Ascending aorta (tissue), 2 donors: Measurements from ENCODE around the gene TACR2. TPM values are rescaled to one million over a fixed set of nuclear protein-coding genes. Genes with fewer than 3 reads are reported as not detected.

Experiments used
- DNase-seq, 2 donors: peaks; one replicate each; pipeline ENCODE4 v3.0.0-alpha.2; 2019; ENCODE audit warnings: low spot score in 2 of 2
- H3K27ac ChIP-seq, 2 donors: fragments of 200-600 bp; sonication (generic); one replicate each; pipeline ENCODE4 v1.5.1; 2016 to 2017; ENCODE audit warnings: mild to moderate bottlenecking in 1 of 2
- H3K27me3 ChIP-seq: fragments of 200-600 bp; sonication (generic); one replicate; pipeline ENCODE4 v1.5.1; 2017
- H3K36me3 ChIP-seq, 2 donors: fragments of 200-600 bp; sonication (generic); one replicate each; pipeline ENCODE4 v1.5.1; 2016
- H3K4me1 ChIP-seq, 2 donors: fragments of 200-600 bp; sonication (generic); one replicate each; pipeline ENCODE4 v1.5.1; 2016 to 2017; ENCODE audit warnings: mild to moderate bottlenecking in 1 of 2
- H3K4me3 ChIP-seq, 2 donors: fragments of 200-600 bp; sonication (generic); one replicate each; pipeline ENCODE4 v1.5.1; 2016 to 2017; ENCODE audit warnings: mild to moderate bottlenecking in 1 of 2
- H3K9me3 ChIP-seq, 2 donors: fragments of 200-600 bp; sonication (generic); one replicate each; pipeline ENCODE4 v1.5.1; 2016
- intact Hi-C: fragments of 100-400 bp; cut with DNase I; formaldehyde crosslinking; loops from one replicate; pipeline ENCODE4 v1.15.1; 2023
- total RNA-seq: library from RNA; depleted of rRNA; stranded (reverse); fragments of >200 nt; gene quantifications from one replicate; pipeline ENCODE4 v1.1.0, GENCODE V29; 2016
- TF ChIP-seq, protein P1 (sequence below), 3 experiments: fragments of 200-600 bp in 2 of 3; fragments of 450-650 bp in 1 of 3; sonication (generic) in 2 of 3; IDR thresholded peaks; one replicate each; pipeline ENCODE4 v1.5.1; 2016 to 2019; ENCODE audit warnings: antibody characterized with exemption in 3 of 3, mild to moderate bottlenecking in 1 of 3, moderate library complexity in 1 of 3

Gene TACR2
- total RNA-seq, 1 donor from 2014 or later = not detected

- no peak overlapping the region for H3K4me3 ChIP-seq
- intact Hi-C loops = loop anchor here (5.0 kb wide), 2 partner anchors 44 to 59 kb away; no protein-coding TSS in a partner anchor
- peak overlapping the region; percentile 71 to 75 for H3K27ac ChIP-seq
- DNase-seq = no peak
- H3K27me3 ChIP-seq = no peaks in the 10 kb centered on the region
- TF ChIP-seq, protein P1, sequence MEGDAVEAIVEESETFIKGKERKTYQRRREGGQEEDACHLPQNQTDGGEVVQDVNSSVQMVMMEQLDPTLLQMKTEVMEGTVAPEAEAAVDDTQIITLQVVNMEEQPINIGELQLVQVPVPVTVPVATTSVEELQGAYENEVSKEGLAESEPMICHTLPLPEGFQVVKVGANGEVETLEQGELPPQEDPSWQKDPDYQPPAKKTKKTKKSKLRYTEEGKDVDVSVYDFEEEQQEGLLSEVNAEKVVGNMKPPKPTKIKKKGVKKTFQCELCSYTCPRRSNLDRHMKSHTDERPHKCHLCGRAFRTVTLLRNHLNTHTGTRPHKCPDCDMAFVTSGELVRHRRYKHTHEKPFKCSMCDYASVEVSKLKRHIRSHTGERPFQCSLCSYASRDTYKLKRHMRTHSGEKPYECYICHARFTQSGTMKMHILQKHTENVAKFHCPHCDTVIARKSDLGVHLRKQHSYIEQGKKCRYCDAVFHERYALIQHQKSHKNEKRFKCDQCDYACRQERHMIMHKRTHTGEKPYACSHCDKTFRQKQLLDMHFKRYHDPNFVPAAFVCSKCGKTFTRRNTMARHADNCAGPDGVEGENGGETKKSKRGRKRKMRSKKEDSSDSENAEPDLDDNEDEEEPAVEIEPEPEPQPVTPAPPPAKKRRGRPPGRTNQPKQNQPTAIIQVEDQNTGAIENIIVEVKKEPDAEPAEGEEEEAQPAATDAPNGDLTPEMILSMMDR (IDR thresholded peaks at IDR 0.05) = no peak
- H3K4me1 ChIP-seq = peaks cover 11 to 25% of the 10 kb centered on the region in 2 donors
- no peaks in the 10 kb centered on the region for H3K9me3 ChIP-seq
- peaks cover 57 to 65% of the 10 kb centered on the region in 2 donors for H3K36me3 ChIP-seq
These were observed 40.1 kb downstream of the TACR2 start for GRCh38 chr10:69376662-69377061.

DNA sequence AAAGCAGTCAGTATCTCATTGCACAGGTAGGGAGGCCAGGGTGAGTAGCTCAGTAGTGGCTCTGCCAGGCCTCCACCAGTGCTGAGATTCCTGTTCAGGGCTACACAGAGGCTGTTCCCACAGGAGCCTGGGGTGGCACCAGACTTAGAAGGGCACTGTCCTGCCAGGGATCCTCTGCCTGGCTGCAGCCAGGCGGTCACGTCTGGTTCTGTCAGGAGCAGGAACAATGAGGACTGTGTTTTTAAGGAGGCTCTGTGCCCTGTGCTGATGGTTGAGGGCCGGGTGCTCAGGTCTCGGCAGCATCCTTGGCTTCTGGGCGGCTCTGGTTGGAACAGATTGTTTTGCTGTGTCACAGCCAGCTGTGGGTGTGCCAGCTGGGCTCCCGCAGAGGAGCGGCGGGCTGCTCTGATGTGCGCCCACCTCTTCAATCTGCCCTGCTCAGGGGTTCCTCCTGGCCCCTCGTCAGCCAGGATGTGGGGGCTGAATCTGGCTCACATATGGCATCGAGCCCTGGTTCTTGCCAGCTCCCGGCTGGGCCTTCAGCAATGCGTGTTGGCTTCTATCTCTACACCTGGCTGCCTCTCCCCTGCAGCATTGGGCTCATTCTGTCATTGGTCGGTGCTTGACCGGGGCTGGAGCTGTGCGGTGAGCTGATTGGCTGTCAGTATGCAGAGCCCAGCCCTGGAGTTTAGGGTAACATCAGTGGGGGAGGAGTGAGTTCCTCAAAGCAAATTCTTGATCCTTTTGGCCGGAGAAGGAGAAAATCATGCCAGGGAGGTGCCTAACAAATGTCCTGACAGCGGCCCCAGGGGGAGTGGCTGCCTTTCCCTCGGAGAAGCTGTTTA is 41.2 kb downstream of the TACR2 start:
- intact Hi-C loops = loop anchor here (5.0 kb wide), 2 partner anchors 43 to 58 kb away; no protein-coding TSS in a partner anchor
- peaks cover 51 to 66% of the 10 kb centered on the region in 2 donors for H3K36me3 ChIP-seq
- peak in 1 of 2 donors; percentile 74 for DNase-seq
- TF ChIP-seq, protein P1 (IDR thresholded peaks at IDR 0.05) = no peak
- peak overlapping the region; percentile 71 to 75 for H3K27ac ChIP-seq
- H3K4me3 ChIP-seq = peak overlapping the region in 1 of 2 donors; percentile 42
- H3K4me1 ChIP-seq = peaks cover 11 to 25% of the 10 kb centered on the region in 2 donors
- H3K27me3 ChIP-seq = no peaks in the 10 kb centered on the region
- H3K9me3 ChIP-seq = no peaks in the 10 kb centered on the region

GRCh38 chr10:69374931-69375306 is 41.8 kb downstream of the TACR2 start:
- no peak for DNase-seq
- intact Hi-C loops = loop anchor here (5.0 kb wide), 2 partner anchors 43 to 58 kb away; no protein-coding TSS in a partner anchor
- Histone ChIP-seq H3K9me3 (no peaks in the 10 kb centered on the region), H3K4me1 (peaks cover 11 to 25% of the 10 kb centered on the region in 2 donors), H3K4me3 (peak overlapping the region in 1 of 2 donors; percentile 42), H3K27me3 (no peaks in the 10 kb centered on the region), H3K36me3 (peaks cover 51 to 66% of the 10 kb centered on the region in 2 donors), H3K27ac (peak overlapping the region; percentile 71 to 75)
- TF ChIP-seq, protein P1 (IDR thresholded peaks at IDR 0.05) = no peak

- TF ChIP-seq, protein P1 (IDR thresholded peaks at IDR 0.05) = no peak
- peaks cover 11 to 25% of the 10 kb centered on the region in 2 donors for H3K4me1 ChIP-seq
- intact Hi-C loops = no loop called here
These were observed 42.5 kb downstream of the TACR2 start for GRCh38 chr10:69374242-69374641.

DNA sequence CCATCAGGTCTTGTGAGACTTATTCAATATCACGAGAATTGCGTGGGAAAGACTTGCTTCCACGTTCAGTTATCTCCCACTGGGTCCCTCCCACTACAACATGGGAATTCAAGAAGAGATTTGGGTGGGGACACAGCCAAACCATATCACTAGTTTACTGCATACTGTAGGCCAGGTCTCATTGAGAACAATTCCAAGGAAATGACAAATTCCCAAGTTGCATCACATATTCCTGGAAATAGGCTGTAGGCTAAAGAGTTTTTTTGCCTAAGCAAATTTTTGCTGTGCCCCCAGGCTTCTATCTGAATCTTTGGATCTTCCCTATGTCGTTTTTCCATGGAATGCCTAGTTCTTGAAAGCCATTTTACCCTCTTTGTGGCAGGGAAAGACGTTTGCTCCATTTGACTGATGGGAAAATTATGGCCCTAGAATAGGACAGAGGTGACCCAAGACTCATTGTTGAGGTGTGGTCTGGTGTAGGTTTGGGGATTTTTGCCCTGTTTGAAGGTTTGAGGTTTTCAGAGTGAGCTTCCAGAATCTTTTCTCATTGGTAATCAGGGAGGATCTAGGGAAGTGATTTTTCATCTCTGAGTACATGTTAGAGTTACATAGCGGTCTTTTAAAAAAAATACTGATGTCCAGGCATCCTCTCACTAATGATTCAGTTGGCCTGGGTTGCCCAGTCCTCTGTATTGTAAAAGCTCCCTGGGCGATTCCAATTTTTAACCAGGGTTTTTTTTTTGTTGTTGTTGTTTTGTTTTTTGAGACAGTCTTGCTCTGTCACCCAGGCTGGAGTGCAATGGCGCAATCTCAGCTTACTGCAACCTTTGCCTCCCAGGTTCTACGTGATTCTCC is 44.4 kb downstream of the TACR2 start:
- intact Hi-C loops = no loop called here
- DNase-seq = no peak

More at GRCh38 chr10:69374242-69374641, 42.5 kb downstream of the TACR2 start:
- Histone ChIP-seq H3K27ac (peak overlapping the region; percentile 71 to 75), H3K4me3 (no peak overlapping the region), H3K36me3 (peaks cover 51 to 66% of the 10 kb centered on the region in 2 donors), H3K9me3 (no peaks in the 10 kb centered on the region), H3K27me3 (no peaks in the 10 kb centered on the region)
- no peak for DNase-seq

More for the DNA sequence above, 44.4 kb downstream of the TACR2 start:
- no peak overlapping the region for H3K4me3 ChIP-seq
- TF ChIP-seq, protein P1 (IDR thresholded peaks at IDR 0.05) = no peak
- H3K27ac ChIP-seq = peak overlapping the region in 1 of 2 donors; percentile 38
- peaks cover 48 to 66% of the 10 kb centered on the region in 2 donors for H3K36me3 ChIP-seq
- peaks cover 11 to 21% of the 10 kb centered on the region in 2 donors for H3K4me1 ChIP-seq
- no peaks in the 10 kb centered on the region for H3K9me3 ChIP-seq
- H3K27me3 ChIP-seq = no peaks in the 10 kb centered on the region
